ENCODE data around the gene GABBR1.

Gene GABBR1

DNA sequence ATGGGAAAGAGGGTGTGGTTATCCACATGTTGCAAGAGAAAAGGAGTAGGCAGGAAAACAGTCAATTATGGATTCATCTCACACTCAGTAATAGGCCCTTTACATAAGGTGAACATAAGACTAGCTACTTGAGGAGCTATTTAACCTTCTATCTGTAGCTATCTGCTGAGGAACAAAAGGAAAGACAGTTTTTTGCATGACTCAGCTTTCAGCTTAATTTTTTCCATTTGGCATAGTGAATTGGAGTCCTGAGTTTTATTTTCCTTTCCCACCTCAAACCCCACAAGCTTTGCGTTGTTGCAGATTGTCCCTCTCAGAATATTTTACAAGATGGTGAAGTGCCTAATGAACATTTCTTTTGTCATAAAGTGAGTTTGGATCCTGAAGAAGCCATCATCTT is 105.9 kb downstream of the GABBR1 start:
- no peak for DNase-seq (ENCODE audit: low spot score)

DNA sequence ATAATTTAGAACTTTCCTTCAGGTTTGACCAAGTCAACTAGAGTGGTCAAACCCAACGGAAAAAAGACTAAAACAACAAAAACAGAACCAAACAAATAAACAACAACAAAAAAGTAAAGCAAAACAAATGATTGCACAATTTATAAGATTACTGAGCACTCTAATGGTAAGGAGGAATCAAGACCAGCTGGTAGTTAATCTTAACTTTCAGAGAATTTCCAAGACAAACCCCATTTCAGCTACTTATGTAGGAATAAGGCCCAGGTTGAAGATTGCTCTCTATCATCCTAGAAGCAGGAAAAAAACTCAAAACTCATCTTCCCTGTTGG is 107.7 kb downstream of the GABBR1 start:
- no peak for DNase-seq (ENCODE audit: low spot score)

DNA sequence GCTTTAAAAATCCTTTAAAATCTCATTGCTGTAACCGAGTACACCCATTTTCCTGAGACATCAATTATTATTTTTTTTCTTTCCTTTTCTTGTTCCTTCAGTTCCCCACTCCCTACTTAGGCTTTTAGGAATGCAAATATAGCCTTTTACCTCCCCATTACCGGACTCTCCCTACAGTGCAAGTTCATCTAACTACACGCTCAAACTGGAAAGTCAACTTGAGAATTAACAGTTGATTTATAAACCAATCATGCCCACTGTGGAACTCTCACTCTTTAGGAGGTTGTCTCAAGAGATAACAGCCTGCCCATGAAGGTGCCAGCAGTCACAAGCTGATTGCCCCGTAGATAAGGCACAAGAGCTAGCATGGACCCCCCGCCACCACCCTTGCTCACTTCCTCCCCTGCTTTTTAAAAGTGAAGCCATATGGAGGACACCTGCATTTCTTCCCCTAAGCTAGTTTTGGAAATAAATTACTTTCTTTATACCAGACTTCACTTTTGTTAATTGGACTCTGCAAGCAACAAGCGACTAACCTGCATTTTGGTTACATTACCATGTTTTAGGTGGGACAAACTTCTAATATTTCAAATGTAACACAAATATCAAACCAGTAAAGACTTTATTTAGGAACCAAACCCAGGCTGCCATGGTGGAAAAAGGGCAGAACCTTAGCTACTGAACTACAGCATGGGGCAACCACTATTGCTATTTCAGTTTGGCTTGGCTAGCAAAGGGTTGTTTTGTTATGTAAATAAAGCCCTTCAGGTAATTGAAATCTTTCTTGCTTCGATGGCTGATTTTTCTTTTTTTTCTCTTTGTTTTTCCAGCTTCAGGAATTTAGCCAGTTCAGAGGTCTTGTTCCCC is 108.3 kb downstream of the GABBR1 start:
- DNase-seq (ENCODE audit: low spot score), result no peak

DNA sequence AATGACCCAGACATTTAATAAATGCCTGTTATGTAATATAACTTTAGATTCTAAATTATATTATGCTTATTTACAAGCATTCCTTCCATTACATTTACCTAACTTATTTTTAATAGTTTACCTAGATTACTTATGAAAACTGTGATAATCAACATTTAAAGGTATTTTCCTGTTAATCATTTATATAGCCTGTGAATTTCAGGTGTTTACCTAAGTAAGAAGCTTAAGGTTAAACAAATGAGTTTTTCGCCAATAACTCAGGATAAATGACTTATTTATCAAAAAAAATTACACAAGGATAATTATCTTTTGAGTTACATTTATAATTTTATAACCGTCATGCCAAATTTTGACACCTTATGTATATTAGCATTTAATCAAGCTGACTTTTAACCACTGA is 108.9 kb downstream of the GABBR1 start:
- DNase-seq (ENCODE audit: low spot score), result no peak

DNA sequence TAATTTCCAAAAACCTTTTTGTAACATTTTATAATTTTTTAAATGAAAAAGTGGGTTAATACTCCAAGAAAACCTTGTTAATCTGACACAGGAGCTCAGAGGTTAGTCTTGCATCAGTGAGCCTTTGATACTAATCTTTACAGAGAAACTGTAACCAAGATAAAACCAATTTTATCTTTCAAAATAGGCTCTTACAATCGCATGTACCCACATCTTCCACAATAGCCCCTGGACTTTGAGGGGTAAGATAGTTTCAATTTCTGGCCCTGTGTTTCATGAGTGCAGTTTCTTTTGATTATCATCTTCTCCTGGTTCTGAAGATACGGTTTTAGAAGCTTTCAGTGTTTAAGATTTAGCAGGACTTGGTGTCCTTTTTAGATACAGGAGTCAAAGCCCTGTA is 110.8 kb downstream of the GABBR1 start:
- DNase-seq (ENCODE audit: low spot score), result no peak

DNA sequence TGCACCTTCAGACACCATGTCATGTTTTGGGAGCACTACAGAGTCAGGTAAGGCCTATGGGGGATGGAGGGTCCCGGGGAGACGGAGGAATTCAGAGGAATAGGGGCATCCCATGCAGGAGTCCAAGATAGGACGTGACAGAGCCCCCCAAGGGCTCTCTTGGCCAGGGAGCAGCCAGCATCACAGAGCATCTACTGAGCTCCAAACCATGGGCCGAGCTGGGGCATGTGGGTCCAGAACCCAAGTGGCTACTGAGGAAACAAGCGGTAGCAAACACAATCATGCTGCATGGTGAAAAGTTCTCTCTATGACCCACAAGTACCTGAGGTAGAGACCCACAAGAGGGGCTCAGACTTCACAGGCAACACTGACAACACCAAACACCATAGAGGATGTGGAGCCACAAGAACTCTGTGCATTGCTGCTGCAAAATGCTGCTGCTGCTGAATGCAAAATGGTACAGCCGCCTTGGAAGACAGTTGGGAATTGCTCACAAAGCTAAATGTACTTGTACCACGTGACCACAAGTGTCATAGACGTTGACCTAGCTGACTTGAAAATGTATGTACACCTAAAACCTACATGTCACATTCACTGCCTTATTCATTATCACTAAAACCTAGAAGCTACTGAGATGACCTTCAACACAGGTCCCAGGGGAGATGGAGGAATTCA is 111.8 kb downstream of the GABBR1 start:
- DNase-seq (ENCODE audit: low spot score), result no peak

DNA sequence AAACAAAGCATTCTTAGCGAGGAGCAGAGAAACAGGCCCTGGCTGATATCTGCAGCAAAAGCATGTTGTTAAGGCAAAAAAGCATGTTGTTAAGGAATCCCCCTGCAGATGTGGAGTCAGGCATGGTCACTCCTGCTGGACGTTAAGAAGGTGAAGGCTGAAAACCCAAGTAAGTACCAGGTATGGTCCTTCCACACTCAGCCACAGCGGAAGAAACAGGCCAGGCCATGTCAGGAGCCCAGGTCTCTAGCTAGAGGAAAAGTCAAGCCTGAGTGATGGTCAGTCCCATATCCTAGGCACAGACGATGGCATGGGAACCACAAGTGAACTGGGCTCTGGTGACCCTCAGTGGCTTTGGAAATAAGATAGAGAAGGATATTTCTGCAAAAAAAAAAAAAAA is 112.8 kb downstream of the GABBR1 start:
- DNase-seq (ENCODE audit: low spot score), result no peak

DNA sequence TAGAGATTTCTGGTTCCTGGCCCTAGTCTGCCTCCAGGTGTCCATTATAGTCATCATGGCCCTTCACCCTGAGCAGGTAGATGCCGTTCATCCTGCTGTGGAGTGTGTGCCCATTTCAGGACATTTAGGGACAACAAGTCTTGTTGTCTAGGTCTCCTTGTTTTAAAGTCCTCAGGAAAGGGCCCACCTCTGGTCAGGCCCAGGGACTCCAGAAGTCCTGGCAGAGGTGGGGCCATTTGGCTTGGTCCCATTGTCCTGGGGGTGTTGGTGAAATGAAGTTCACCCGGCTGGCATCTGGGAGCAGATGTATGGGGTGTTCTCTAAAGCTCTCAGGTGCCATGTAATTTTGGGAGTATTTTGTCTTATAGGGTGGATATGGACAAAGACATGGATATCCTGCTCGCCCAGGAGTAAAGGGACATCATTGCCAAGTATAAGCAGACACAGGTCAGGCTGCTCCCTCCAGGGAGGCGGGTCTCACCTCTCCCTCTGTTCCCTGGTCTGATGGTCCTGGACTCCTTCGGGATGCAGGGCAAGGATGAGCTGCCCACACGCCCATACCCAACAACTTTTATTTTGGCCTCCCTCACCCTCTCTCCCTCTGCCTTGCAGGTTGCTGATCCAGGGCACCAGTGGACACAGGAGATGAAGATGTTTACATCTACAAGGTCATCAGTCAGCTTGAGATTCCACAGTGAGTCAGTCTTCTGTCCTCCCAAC is 113.5 kb downstream of the GABBR1 start:
- DNase-seq (ENCODE audit: low spot score), result no peak

DNA sequence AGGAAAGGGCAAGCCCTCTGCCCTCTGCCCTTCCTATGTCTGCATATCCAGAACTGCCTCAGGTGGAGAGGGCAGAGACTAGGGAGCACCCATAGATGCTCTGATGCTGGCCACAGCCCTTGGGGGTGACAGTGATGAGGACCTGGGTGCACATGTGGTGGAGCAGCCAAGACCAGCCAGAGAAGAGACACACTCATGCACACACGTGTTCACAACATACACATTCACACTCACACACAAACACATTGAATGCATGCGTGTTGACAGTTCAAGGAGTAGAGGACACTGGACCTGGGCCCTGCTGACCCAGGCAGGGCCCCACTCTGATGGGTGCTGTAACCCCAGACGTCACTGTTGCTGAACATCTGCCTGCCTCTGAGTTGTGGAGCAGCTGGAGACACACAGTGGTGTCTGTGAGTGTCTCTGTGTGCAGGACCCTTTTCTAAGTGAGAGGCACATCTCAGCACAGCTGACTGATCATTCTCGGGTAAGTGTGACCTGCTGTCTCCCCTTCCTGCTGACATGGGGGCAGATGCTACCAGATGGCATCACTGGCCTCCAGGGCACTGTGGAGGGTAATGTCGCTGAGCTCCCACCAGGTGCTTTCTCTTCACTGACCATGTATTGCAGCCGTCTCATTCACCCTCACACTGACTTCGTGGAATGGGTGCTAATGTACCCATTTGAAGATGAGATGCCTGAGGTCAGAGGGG is 115.1 kb downstream of the GABBR1 start:
- DNase-seq (ENCODE audit: low spot score), result no peak

DNA sequence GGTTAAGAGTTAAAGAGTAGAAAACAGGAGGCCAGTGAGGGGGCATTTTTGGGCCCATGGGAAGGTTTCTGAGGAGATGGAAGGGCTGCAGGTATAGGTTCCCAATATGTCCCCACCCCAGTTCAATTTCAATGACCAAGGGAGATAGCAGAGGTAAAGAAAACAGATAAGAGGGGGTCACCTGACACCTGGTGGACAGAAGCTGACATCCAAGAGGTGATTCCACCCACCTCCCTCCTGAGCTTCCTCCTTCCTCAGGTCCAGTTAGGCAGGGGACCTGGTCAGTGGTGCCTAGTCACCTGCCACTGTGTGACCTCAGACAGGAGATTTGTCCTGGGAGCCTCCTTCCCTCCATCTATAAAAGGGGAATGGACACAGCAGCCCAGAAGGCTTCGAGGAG is 115.7 kb downstream of the GABBR1 start:
- no peak for DNase-seq (ENCODE audit: low spot score)

DNA sequence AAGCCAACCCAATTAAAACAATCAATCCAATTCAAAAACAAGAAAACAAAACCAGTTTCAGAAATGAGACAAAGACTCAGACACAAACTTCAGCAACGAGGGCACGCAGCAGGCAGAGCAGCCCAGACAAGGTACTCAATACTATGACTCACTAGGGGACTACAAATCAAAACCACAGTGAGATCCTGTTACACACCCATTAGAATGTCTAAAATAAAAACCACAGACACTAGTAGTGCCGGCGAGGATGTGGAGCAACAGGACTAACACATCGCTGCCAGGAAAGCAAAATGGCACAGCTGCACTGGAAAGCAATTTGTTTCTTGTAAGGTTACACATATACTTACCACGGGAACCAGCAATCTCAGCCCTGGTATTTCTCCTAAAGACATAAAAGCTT is 116.9 kb downstream of the GABBR1 start:
- DNase-seq (ENCODE audit: low spot score), result no peak

DNA sequence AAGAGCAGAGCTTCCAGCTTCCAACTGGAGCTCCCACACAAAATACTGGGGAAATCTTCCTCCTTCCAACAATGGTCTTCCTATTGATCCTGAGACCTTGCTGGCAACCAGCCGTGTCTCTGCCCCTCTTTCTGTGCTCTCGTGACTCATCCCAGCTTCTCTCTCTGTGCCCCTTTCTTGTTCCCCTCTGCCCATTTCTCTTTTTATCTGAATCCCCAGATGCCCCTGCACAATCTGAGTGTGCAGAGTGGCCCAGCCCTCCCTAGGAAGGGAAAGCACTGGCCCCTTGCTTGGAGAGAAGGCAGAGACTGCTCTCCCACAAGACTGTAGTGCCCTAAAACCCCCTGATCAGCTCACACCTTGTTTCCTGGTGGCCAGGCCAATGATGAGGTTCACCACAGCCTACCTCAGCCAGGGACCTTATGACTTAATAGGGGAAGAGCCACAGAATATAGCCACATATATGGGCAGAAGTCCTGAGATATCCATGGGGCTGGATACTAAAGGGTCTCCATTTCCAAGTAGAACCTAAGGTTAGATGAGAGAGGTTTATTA is 122.2 kb downstream of the GABBR1 start:
- no peak for DNase-seq (ENCODE audit: low spot score)

DNA sequence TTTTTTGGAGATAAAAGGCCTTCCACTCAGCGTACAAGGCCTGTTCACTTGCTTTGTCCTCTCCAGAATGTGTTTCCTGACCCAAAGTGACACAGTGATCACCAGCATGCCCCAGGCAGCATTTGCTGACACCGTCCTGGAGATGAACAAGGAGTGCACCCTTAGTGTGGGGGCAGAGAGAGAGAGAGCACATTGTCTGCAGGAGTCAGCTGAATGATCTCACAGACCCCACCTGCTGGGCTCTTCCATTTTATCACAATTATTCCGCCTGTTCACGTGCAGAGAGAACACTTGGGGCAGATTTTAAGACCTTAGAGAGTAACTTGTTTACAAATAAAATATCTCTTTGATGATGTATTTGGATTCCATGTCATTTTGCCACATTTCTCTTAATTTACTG is 122.8 kb downstream of the GABBR1 start:
- no peak for DNase-seq (ENCODE audit: low spot score)

All from D341Med (cell line).